GM18517 (cell line): ENCODE data around the gene SNAI3.

Source experiments
- ATAC-seq: cut with Tn5 transposase; IDR thresholded peaks from one replicate; pipeline ENCODE4 v1.9.1; 2021; ENCODE audit warnings: mild to moderate bottlenecking, moderate library complexity; ENCODE audit not compliant: unreplicated experiment

SNAI3 gene

DNA sequence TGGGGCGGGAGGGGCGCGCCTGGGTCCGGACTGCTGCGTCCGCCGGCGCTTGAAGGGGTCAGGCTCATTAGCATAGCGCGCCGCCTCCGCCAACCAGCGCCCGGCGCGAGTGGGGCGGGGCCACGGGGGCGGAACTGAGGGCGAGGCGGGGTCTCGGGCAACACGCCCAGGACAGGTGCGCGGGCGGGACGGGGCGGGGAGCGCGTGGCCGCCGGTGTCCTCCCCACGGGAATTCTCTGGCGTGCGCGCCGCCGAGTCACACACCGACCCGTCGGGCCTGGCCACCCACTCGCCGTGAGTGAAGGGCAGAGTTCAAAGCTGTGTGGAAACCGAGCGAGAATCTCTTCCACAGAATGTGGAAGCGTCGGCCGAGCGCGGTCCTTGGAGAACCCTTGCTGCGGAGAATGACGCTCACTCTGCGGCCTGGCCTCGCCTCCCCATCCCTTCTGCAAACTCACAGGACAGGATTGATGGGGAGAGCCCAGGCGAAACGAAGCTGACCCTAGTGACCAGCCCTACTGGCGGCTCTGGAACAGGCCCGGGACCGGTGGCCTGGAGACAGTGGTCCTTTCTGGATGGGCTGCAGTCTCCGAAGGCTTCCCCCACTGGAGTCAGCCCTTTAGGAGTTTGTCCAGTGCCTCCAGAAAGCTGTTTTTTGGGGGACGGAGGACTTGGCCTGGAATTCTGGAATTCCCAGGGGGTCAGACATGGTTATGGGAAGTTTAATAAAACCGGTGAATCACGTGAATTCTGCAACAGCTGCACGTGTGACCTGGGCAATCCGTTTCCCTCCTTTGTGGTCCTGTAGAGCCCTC lies at the start of gene SNAI3:
Gene SNAI3 (minus strand): TSS at position 69 of the 815 bp plus-strand sequence. CDS start 101 bp downstream, outside the sequence.
- peak; percentile 64 for ATAC-seq

DNA sequence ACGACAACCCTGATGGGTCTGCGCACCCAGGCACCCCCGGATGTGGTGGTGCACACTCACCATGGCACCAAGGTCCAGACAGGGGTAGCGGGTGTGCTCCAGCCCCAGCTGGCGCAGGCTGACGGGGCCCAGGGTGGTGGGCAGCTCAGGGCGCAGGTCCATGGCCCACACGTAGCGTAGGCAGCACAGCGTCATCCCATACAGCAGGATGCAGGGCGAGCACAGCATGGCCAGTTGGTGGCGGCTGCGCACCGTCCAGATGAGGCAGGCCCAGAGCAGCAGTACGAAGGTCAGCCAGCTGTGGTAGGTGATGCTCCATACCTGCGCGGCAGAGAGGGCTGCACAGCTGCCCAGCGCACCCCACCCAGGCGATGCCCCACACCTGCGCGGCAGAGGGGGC lies 49.8 kb upstream of the SNAI3 start:
- no peak for ATAC-seq

DNA sequence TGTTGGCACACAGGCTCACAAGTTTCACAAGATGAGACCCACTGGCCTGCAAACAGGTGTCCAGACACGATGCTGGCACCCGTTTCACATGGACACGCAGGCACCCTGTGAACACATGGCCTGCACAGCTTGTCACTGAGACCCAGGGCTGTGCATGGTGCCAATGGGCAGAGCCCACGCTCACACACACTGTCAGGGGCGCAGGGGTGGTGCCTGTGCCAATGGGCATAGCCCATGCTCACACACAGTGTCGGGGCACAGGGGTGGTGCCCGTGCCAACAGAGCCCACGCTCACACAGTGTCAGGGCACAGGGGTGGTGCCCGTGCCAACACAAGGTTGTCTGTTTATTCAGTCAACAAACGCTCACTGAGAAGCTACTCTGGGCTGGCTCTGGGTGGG lies 49.3 kb upstream of the SNAI3 start:
- ATAC-seq: no peak

DNA sequence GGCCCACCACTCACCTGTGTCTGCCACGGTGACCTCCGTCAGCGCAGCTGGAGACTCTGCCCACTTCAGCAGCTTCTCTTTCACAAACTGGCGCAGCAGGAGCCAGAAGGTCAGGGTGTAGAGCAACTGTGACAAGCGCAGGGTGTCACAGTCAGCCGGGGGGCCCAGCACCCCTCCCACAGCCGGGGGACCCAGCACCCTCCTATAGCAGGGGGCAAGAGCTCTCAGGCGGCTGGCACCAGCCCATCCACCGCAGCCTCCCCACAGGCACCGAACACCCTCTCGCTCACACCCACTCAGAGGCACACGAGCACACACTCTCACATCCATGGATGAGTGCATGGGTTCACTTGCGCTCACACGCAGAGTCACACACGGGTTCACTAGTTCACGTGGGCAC lies 48.8 kb upstream of the SNAI3 start:
- no peak for ATAC-seq

DNA sequence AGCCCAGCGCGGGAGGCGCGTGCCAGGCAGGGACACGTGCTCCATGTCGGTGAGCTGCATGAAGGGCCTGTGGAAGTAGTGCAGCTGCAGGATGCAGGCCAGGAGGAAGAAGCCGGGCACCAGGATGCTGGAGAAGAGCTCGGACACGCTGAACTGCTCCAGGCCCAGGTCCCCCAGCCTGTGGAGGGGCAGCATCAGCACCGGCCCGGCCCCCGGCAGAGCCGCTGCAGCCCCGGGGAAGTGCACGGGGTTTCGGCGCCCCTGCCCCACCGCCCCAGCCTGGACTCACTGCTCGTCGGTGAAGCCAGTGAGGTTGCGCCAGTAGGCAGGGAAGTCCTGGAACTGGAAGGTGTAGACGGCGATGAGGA lies 48.0 kb upstream of the SNAI3 start:
- no peak for ATAC-seq

DNA sequence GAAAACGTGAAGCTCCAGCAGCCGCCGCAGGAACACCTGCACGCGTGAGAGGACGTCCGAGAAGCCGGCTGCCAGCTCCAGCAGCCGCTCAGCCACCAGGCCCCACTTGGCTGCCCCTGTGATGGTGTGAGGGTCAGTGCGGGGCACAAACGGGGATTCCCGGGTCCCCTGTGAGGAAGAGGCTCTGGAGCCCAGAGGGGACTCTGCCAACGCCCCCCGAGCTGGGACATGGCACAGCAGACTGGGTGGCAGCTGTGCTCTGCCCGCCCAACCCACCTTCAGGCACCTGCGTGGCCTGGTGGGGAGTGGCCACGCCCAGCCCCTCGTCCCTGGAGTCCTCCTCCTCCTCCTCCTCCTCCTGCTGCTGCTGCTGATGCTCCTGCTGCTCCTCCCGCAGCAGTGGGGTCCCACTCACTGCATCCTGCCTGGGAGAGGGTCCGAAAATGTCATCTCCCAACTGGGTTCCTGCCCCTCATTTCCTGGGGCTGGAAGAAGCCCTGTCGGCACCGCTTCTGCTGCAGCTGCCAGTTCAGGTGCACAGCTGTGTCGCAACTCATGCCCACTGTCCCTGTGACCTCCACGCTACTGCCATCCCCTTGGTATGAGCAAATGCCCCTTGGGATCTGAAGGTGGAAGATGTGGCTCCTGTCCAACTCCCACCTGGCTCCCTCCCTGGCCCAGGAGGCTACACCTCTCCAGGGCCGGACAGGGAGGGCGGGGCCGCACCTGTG lies 47.5 kb upstream of the SNAI3 start:
- no peak for ATAC-seq

DNA sequence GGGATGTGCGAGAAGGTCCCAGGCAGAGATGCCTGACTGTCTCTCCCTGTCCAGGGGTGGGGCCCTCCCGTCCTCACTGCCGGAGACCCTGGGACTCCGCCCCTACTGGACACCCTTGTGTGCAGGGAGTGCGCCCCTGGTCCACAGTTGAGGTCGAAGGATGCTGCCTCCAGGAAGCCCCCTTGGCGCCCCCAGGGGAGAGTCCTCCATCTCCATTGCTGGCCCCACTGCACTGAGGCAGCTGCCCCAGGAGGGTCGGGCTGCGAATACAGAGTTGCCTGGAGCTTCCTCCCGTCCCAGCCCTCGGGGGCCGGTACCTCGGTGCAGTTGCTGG lies 46.6 kb upstream of the SNAI3 start:
- no peak for ATAC-seq

DNA sequence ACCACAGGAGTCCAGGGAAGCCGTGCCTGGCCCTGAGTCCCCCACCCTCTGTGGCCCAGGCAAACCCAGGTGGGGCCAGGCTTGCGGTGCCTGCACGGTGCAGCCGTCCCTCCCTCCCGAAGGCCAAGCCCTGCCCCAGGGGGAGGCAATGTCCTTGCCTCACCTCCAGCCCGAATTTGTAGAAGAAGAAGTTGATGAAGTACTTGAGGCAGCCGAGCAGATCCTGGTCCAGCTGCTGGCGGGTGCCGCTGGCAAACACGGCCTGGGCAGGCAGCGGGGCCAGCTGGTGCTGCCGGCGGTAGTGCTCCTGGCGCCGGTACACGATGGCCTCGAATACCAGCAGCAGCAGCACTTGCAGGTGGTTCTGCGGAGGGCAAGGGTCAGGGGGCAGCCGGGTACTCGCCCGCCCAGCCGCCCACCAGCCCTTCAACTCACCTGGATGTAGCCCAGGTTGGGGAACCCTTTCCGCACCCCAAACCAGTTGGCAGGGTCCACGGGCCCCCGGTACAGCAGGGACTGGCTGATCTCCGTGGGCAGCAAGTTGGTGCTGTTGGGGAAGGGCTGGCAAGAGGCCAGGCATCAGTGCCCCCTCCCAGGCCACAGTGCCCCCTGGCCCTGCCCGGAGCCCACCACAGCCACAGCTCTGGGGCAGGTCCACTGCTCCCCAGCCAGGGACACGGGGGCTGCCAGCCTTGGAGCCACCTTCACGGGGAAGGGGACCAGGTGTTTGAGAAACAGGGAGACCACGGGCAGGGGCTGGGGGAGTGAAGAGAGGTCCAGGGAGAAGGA lies 46.1 kb upstream of the SNAI3 start:
- ATAC-seq: no peak

DNA sequence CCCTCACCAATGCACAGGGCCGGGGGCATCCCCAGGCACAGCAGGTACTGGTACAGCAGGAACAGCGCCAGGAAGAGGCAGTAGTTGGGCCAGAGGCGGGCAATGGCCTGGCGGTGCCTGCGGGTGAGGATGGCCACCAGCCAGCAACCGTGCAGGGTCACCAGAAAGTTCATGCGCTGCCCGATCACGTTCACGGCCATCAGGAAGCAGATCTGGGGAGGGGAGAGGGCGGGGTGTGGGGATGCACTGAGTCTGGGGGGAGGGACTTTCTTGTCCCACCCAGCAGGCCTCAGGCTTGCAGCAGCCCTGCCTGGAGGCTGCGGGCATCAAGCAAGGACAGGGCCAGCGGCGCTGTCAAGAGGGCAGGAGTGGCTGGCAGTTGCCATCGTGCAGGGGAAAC lies 45.4 kb upstream of the SNAI3 start:
- ATAC-seq: no peak

DNA sequence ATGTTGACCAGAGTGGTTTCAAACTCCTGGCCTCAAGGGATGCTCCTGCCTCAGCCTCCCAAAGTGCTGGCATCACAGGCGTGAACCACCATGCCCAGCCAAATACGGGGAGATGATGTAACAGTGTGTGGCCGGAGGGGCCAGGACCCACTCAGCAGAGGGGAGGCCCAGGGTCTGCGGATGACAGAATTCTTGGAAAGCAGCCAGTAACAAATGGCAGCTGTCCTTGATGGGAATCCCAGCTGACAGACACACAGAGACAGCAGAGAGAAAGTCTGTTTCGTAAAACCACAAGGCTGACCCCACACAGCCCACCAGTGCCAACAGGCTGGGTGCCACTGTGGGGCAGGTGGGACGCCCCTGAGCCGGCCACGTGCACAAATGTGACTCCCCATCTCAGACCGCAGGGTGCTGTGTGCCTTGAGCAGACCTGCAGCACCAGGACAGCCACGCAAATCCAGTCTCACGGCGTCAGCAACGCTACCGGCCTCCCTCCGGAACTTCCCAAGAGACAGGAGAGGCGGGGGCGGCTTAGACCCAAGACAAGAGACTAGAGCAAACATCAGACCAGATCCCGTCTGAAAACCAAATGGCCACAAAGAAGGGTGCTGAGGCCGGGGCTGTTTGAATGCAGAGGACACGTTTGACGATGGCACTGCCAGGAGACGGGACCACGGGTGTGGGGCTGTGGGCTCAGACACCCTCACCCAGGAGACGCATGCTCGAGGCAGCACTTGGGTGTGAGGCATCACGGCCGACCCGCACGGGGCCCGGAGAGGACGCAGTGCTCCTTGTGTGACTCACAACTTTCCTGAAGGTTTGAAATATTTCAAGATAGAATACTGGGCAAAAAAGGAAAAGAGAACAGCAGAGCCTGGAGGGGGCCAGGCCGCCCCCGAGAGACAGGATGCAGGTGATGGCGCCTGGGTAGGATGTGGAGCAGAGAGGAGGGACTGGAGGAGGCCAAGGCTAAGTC lies 44.6 kb upstream of the SNAI3 start:
- no peak for ATAC-seq

DNA sequence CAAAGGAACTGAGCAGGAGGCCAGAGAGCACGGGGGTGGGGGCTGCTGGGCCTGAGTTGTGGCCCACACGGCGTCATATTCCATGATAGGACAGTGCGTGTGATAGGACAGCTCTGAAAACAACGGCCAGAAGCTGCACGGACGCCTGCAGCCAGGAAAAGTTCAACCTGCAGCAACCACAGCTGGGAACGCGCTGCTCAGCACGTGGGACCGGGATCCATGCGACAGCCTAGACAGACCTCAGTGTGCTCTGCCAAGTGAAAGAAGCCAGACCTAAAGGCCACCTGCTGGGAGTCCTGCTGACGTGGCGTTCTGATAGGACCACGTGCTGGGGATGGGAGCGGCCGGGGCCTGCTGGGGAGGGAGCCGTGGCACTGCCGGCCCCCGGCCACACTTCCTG lies 41.6 kb upstream of the SNAI3 start:
- no peak for ATAC-seq

DNA sequence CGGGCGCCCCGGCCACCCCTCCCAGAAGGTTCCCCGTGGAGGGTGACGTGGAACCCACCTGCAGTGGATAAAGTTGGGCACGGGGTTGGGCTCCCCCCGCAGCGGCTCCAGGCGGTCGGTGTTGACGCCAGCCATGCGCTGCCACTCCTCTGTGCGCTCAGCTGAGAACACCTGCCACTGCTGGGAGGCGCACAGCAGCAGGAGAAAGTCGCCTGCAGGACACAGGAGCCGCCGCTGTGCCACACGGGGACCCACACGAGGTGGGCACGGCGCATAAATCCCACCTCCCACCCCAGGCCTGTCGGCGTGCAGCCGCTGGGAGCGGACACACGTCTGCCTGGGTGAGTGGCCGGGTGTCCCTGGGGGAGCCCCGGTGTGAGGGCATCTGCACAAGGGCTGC lies 40.7 kb upstream of the SNAI3 start:
- no peak for ATAC-seq

DNA sequence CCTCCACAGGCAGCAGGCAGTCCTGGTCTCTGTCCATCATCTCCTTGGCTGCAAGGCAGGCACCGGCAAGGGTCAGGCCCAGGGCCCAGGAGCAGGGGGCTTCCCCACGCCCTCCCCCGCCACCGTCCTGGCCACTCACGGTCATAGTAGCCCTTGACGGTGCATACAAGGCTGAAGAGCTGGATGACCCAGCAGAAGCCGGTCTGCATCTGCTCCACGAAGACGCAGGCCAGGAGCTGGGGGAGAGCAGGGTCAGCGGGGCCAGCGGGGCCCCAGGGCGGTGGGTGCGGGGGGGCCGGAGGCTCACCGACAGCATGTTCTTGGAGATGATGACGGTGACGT lies 40.1 kb upstream of the SNAI3 start:
- no peak for ATAC-seq

DNA sequence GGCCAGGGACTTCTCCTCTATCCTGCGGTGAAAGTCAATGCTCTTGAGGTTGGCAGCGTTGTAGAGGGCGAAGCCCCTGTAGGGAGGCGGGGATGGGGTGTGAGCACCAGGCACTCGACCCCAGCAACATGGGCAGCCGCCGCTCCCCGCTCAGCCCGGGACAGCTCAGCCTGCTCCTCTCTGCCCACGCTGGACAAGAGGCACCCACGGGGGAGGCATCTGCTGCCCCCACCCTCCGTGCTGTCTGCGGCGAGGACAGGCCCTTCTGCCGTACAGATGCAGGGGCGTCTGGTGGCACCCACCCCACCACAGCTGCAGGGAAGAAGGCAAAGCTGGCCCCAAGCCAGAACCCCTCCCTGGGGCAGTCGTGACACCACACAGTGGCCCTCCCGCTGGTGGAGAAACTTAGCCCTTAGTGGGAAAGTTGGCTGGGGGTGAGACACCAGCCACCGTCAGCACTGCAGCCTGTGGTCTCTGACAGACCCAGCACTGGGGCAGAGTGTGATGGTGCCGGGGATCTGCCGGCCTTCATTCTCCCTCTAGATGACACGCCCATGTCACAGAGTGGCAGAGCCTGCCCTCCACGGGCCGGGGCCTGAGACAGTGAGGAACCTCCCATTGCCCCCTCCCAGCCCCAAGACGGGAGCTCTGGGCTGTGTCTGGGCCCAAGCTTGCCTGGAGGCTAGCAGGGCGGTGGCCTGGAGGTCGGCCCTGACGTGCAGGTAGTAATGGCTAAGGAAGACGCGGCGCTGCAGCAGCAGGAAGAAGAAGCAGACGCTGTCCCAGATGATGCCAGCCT lies 39.5 kb upstream of the SNAI3 start:
- no peak for ATAC-seq

DNA sequence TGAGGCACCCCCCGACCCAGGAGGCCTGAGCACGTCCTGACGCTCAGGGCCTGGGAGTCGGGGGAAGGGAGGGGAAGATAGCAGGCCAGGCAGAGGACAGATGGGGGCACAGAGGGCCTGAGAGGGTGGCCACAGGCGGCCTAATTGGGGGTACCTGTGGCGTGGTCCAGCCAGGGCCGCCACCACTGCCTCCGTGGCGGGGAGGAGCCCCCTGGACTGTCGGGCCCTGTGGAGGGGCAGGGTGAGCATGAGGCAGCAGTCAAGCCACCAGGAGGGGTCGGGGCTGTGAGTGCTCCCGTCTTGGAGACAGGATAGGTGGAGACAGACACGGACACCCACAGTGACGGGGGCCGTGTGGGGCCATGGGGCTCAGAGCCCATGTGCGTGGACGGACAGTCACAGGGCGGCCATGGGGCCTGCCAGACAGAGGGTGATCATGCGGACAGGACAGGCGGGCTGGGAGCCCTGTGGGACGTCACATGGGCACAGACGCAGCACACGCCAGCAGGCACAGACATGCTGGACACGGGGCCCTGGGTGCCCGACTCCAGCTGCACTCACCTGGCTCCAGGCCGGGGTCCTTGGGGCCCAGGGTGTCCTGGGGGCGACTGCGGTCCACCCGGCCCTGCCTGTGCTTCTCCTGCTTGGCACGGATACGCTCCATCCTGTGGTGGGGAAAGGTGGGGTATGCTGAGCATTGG lies 38.7 kb upstream of the SNAI3 start:
- ATAC-seq: no peak

DNA sequence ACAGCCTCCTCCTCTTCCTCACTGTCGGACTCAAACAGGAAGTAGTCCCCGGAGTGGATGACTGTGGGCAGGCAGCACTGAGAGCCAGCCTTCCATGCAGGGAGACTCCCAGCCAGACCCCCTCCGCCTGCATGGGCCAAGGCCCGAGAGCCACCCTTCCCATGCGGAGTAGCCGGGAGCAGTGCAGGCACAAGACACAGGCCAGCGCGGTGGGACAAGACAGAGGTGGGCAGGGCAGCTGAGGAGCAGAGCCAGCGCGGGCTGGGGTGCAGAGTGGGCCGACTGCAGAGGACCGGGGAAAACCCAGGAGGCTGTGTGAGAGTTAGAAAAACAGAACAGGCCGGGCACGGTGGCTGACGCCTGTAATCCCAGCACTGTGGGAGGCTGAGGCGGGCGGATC lies 37.6 kb upstream of the SNAI3 start:
- no peak for ATAC-seq

DNA sequence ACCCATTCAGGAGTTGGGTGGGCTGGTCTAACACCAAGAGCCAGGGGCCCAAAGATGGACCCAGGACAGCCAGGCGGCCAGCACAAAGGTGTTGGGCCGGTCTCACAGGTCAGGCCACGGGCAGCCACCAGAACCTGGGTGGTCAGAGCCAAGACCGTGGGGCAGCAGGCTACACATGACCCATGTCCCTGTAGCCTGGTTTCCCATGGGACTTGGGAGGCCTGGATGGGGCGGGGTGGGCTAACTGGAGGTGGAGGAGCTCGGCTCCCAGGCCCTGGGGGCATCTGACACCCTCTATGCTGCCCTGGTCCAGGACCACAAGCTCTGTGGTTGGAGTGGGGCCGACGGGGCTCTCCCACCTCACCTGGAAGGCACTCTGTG lies 37.2 kb upstream of the SNAI3 start:
- no peak for ATAC-seq

DNA sequence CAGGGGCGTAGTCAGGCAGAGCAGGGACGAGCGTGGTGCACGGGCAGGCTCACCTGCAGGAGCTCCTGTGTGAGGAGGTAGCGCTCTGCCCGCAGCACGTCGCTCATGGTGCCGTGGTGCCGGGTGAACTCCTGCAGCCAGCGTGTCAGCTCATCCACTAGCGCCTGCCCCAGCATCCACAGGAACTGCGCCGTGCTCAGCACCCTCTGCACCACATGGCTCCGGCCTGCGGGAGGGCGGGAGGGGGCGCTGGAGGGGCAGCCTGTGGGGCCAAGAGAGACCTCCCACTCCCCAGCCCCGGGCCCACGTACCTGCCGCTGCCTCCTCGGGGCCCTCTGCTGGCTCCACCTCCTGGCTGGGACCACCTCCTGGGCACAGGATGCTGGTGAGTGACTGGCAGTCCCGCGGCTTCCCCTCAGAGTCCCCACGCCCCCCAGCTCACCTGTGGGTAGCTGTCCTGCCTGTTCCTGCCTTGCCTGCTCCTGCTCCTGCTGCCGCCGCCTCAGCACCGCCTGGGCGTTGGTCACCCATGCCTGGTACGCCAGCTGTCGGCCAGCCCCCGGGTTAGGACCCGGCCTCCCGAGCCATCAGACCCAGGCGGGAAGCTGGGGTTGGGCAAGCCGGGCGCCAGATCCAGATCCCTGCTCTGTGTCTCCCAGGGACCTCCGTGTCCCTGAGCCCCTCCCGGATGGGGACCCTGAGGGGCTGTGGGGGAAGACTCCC lies 36.6 kb upstream of the SNAI3 start:
- no peak for ATAC-seq
